Measurements from ENCODE around the gene ERCC3.
"Not testable (repeated sequence)": the region's sequence is repeated elsewhere in the genome, so short reads cannot be mapped to it uniquely, and the experiment has no call there.

The ERCC3 gene

GRCh38 chr2:127220102-127220767, 73.7 kb downstream of the ERCC3 start, which contains the start of gene CYP27C1:
Gene CYP27C1 (minus strand): TSS chr2:127220299. CDS start chr2:127220270, 29 bp downstream.
- no peak for DNase-seq (ENCODE audit: low read depth)
- no peak within 1 kb of the TSS for H3K4me3 ChIP-seq (ENCODE audit: low read depth, low read length)
- no peak for TF ChIP-seq CTCF (IDR thresholded peaks at IDR 0.05; ENCODE audit: insufficient read depth, low read depth, low read length, missing control alignments)

GRCh38 chr2:127219171-127220070, 74.5 kb downstream of the ERCC3 start:
- no peak for DNase-seq (ENCODE audit: low read depth)
- H3K4me3 ChIP-seq (ENCODE audit: low read depth, low read length), result no peak overlapping the region
- no peak for TF ChIP-seq CTCF (IDR thresholded peaks at IDR 0.05; ENCODE audit: insufficient read depth, low read depth, low read length, missing control alignments)

- DNase-seq (ENCODE audit: low read depth), result no peak
- no peak overlapping the region for H3K4me3 ChIP-seq (ENCODE audit: low read depth, low read length)
- no peak for TF ChIP-seq CTCF (IDR thresholded peaks at IDR 0.05; ENCODE audit: insufficient read depth, low read depth, low read length, missing control alignments)
Measured at GRCh38 chr2:127218812-127219170, 75.2 kb downstream of the ERCC3 start.

GRCh38 chr2:127217470-127218325, 76.2 kb downstream of the ERCC3 start:
- no peak for DNase-seq (ENCODE audit: low read depth)
- H3K4me3 ChIP-seq (ENCODE audit: low read depth, low read length), result no peak overlapping the region
- TF ChIP-seq CTCF (IDR thresholded peaks at IDR 0.05; ENCODE audit: insufficient read depth, low read depth, low read length, missing control alignments), result no peak

GRCh38 chr2:127216593-127216992, 77.4 kb downstream of the ERCC3 start:
- TF ChIP-seq CTCF (IDR thresholded peaks at IDR 0.05; ENCODE audit: insufficient read depth, low read depth, low read length, missing control alignments), result no peak
- DNase-seq (ENCODE audit: low read depth), result no peak
- H3K4me3 ChIP-seq (ENCODE audit: low read depth, low read length), result no peak overlapping the region

GRCh38 chr2:127216095-127216494, 77.8 kb downstream of the ERCC3 start:
- no peak for DNase-seq (ENCODE audit: low read depth)
- TF ChIP-seq CTCF (IDR thresholded peaks at IDR 0.05; ENCODE audit: insufficient read depth, low read depth, low read length, missing control alignments), result no peak
- no peak overlapping the region for H3K4me3 ChIP-seq (ENCODE audit: low read depth, low read length)

- DNase-seq (ENCODE audit: low read depth), result not testable (repeated sequence)
Measured at GRCh38 chr2:127214201-127214600, 79.7 kb downstream of the ERCC3 start.

More at GRCh38 chr2:127214201-127214600, 79.7 kb downstream of the ERCC3 start:
- not testable (repeated sequence) for H3K4me3 ChIP-seq (ENCODE audit: low read depth, low read length)
